HEK293T (cell line): Measurements from ENCODE around the gene CTNNA1.

Experiments
- ARNT ChIP-seq: fragments of 450-650 bp; IDR thresholded peaks from 2 replicates; pipeline ENCODE4 v1.6.1; 2017; ENCODE audit warnings: mild to moderate bottlenecking
- BHLHE40 ChIP-seq: fragments of 450-650 bp; IDR thresholded peaks from 2 replicates; pipeline ENCODE4 v1.6.1; 2016; ENCODE audit warnings: mild to moderate bottlenecking, moderate library complexity, borderline replicate concordance
- ELF4 ChIP-seq: fragments of 450-650 bp; IDR thresholded peaks from 2 replicates; pipeline ENCODE4 v1.6.1; 2017; ENCODE audit warnings: antibody characterized with exemption
- FOXM1 ChIP-seq: fragments of 450-650 bp; IDR thresholded peaks from 2 replicates; pipeline ENCODE4 v1.6.1; 2017; ENCODE audit warnings: mild to moderate bottlenecking, borderline replicate concordance
- L3MBTL2 ChIP-seq: fragments of 450-650 bp; conservative IDR thresholded peaks from 2 replicates; pipeline ENCODE4 v1.6.1; 2016; ENCODE audit warnings: mild to moderate bottlenecking
- NFRKB ChIP-seq: fragments of 450-650 bp; IDR thresholded peaks from 2 replicates; pipeline ENCODE4 v1.6.1; 2016; ENCODE audit warnings: mild to moderate bottlenecking, moderate library complexity
- SP1 ChIP-seq: fragments of 450-650 bp; IDR thresholded peaks from 2 replicates; pipeline ENCODE4 v1.6.1; 2017
- SUZ12 ChIP-seq: fragments of 450-650 bp; IDR thresholded peaks from 2 replicates; pipeline ENCODE4 v1.6.1; 2016; ENCODE audit warnings: mild to moderate bottlenecking
- TARDBP ChIP-seq: fragments of 450-650 bp; IDR thresholded peaks from 2 replicates; pipeline ENCODE4 v1.6.1; 2016
- ZNF384 ChIP-seq: fragments of 450-650 bp; IDR thresholded peaks from 2 replicates; pipeline ENCODE4 v1.6.1; 2016
- TF ChIP-seq, protein P1 (sequence below): fragments of 450-650 bp; IDR thresholded peaks from 2 replicates; pipeline ENCODE4 v1.6.1; 2016

DNA sequence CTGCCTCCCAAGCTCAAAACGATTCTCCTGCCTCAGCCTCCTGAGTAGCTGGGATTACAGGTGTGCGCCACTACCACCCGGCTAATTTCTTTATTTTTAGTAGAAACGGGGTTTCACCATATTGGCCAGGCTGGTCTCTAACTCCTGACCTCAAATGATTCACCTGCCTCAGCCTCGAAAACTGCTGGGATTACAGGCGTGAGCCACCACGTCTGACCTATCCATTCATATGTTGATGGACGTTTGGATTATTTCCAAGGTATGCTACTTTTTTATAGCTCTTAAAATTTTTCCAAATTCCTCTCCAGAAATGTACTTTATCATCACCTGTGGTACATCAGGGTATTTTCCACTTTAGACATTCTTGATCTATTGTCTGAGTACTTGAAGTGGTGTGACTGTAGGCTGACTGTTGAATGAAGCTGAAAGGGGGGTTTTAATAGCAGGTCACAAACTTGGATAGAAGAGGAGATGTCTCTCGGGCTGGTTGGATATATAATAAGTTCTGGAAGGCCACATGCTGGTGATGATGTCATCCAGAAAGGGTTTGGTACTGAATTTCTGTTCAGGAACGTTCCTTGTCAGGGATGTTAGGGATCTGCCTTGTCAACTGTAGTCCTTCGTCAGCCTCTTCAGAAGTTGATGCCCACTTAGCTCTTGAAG, 7.4 kb downstream of the CTNNA1 start:
- TF ChIP-seq TARDBP (no peak), NFRKB (no peak), ARNT (no peak), FOXM1 (no peak), L3MBTL2 (no peak), SUZ12 (no peak), SP1 (no peak), BHLHE40 (no peak), ZNF384 (no peak), ELF4 (no peak)
- TF ChIP-seq, protein P1, sequence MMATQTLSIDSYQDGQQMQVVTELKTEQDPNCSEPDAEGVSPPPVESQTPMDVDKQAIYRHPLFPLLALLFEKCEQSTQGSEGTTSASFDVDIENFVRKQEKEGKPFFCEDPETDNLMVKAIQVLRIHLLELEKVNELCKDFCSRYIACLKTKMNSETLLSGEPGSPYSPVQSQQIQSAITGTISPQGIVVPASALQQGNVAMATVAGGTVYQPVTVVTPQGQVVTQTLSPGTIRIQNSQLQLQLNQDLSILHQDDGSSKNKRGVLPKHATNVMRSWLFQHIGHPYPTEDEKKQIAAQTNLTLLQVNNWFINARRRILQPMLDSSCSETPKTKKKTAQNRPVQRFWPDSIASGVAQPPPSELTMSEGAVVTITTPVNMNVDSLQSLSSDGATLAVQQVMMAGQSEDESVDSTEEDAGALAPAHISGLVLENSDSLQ, result no peak
